ENCODE data around the gene HMGB4.

- no peak for TF ChIP-seq CTCF (IDR thresholded peaks at IDR 0.05; ENCODE audit: low read depth, low read length)
- TF ChIP-seq POLR2A (IDR thresholded peaks at IDR 0.05; ENCODE audit: extremely low read depth, insufficient read length): no peak
- TF ChIP-seq, protein P1, sequence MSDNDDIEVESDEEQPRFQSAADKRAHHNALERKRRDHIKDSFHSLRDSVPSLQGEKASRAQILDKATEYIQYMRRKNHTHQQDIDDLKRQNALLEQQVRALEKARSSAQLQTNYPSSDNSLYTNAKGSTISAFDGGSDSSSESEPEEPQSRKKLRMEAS (IDR thresholded peaks at IDR 0.05; ENCODE audit: low read depth, low read length): no peak
These were observed 846 bp downstream of the HMGB4 start for GRCh38 chr1:33864460-33865389.
